ENCODE results near the gene LRGUK. TPM values are rescaled to one million over a fixed set of nuclear protein-coding genes. Genes with fewer than 3 reads are reported as not detected.
"Not testable (repeated sequence)": the region's sequence is repeated elsewhere in the genome, so short reads cannot be mapped to it uniquely, and the experiment has no call there.

Gene LRGUK, protein sequence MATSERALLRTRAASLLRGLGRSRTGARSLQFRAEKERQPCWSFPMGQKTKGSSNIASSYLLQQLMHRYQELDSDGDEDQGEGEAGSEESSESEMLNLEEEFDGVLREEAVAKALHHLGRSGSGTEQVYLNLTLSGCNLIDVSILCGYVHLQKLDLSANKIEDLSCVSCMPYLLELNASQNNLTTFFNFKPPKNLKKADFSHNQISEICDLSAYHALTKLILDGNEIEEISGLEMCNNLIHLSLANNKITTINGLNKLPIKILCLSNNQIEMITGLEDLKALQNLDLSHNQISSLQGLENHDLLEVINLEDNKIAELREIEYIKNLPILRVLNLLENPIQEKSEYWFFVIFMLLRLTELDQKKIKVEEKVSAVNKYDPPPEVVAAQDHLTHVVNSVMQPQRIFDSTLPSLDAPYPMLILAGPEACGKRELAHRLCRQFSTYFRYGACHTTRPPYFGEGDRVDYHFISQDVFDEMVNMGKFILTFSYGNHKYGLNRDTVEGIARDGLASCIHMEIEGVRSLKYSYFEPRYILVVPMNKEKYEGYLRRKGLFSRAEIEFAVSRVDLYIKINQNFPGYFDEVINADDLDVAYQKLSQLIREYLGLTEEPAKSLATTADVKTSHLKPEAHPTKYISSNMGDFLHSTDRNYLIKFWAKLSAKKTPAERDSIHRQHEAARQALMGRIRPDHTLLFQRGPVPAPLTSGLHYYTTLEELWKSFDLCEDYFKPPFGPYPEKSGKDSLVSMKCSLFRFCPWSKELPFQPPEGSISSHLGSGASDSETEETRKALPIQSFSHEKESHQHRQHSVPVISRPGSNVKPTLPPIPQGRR
- total RNA-seq = 0.05 TPM in 1 of 2 replicates, not detected in the other

- Mint-ChIP-seq H3K36me3 (ENCODE audit: low read depth) (no peaks in the 10 kb centered on the region), H3K27me3 (ENCODE audit: insufficient read depth) (peaks cover 19% of the 10 kb centered on the region), H3K4me3 (peak within 1 kb of the TSS; percentile 88), H3K4me1 (ENCODE audit: low read depth) (peaks cover 14% of the 10 kb centered on the region), H3K27ac (peak within 1 kb of the TSS; percentile 42), H3K9me3 (no peaks in the 10 kb centered on the region)
- intact Hi-C loops (cut with micrococcal nuclease) = loop anchor here (1.0 to 2.0 kb wide), 6 partner anchors 23 to 1430 kb away; partner anchors contain the start of genes AKR1B1, BPGM, CHCHD3 and NUP205
- peak; percentile 72 for DNase-seq (ENCODE audit: low spot score)
Measured at GRCh38 chr7:134126966-134127848, at the start of gene LRGUK. Gene LRGUK (plus strand): TSS chr7:134127340. CDS start chr7:134127368, 28 bp downstream.

GRCh38 chr7:134077560-134077959, 49.6 kb upstream of the LRGUK start:
- H3K4me3 Mint-ChIP-seq; intact Hi-C loops (cut with micrococcal nuclease); DNase-seq (ENCODE audit: low spot score); H3K36me3 Mint-ChIP-seq (ENCODE audit: low read depth); H3K4me1 Mint-ChIP-seq (ENCODE audit: low read depth); H3K27ac Mint-ChIP-seq; H3K27me3 Mint-ChIP-seq (ENCODE audit: insufficient read depth): not testable (repeated sequence)
- peaks cover 20% of the 10 kb centered on the region for H3K9me3 Mint-ChIP-seq

DNA sequence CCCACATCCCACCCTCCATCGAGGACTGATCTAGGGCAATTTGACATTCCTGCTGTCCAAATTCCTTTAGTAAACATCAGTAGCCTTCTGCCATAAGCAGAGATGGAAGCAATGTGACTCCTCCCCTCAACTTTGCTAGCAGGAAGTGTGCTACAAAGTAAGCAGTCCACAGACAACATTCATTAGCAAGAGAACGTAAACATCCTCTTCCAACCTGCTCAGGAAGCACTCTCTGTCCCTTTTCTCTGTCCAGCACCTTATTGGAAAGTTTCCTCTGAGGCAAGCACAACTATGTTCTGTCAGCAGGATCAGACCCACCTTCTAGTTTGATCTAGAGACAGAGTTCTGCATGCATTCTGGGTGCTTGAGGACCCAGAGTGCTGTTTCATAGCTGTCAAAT, 48.1 kb upstream of the LRGUK start:
- Mint-ChIP-seq H3K9me3 (peaks cover 20% of the 10 kb centered on the region), H3K36me3 (ENCODE audit: low read depth) (peaks cover 3% of the 10 kb centered on the region), H3K27ac (no peak overlapping the region), H3K4me3 (no peak overlapping the region), H3K4me1 (ENCODE audit: low read depth) (no peaks in the 10 kb centered on the region), H3K27me3 (ENCODE audit: insufficient read depth) (no peaks in the 10 kb centered on the region)
- intact Hi-C loops (cut with micrococcal nuclease) = no loop called here
- no peak for DNase-seq (ENCODE audit: low spot score)

DNA sequence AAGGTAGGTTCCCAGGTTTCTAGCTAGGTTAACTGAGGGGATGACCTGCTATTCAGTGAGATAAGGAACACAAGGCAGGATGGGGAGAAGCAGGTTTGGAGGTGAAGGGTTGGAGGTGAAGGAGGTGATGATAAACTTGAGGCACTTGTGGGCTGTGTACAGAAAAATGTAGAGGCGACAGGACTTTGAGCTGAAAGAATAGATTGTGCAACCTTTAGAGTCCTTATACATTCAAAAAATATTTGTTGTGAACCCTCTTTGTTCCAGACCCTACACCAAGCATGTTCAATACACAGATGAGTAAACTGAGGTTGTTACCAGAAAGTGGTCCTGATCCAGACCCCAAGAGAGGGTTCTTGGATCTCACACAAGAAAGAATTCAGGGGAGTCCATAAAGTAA, 45.4 kb upstream of the LRGUK start:
- Mint-ChIP-seq H3K4me3 (no peak overlapping the region), H3K4me1 (ENCODE audit: low read depth) (no peaks in the 10 kb centered on the region), H3K27ac (no peak overlapping the region), H3K9me3 (peaks cover 6% of the 10 kb centered on the region), H3K27me3 (ENCODE audit: insufficient read depth) (no peaks in the 10 kb centered on the region), H3K36me3 (ENCODE audit: low read depth) (no peaks in the 10 kb centered on the region)
- intact Hi-C loops (cut with micrococcal nuclease) = no loop called here
- no peak for DNase-seq (ENCODE audit: low spot score)

DNA sequence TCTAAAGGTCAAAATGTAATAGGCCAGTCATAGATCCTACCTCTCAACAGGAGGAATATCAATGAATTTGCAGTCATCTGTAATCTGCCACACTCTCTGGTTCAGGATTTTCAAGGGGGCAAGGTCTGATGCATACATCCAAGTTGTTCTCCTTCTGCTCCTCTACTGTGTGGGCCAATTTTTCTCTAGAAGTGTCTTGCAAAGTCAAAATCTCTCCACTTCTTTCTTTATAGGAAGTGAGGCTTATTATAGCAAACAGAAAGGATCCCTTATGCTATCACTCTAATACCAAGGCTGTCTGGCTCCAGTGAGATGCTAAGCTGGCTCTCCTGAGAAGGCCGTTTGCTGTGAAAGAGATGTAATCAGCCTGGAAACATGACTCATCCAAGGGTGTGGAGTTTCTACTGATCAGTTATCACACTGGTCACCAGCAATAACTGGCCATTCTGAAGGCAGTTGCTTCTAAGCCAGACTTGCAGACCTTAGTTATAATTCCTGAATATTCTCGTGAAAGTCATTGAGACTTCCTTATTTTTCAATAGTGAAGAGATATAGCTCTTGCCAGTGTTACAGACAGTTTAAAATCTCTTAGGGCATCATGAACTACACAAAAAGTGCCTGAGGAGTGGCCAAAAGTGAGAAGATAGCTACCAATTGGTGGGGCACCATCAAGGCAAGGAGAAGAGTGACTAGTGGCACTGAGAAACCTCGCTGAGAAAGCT, 43.2 kb upstream of the LRGUK start:
- Mint-ChIP-seq H3K4me1 (ENCODE audit: low read depth) (no peaks in the 10 kb centered on the region), H3K36me3 (ENCODE audit: low read depth) (no peaks in the 10 kb centered on the region), H3K9me3 (peaks cover 19% of the 10 kb centered on the region), H3K27ac (no peak overlapping the region), H3K27me3 (ENCODE audit: insufficient read depth) (no peaks in the 10 kb centered on the region), H3K4me3 (no peak overlapping the region)
- no peak for DNase-seq (ENCODE audit: low spot score)
- intact Hi-C loops (cut with micrococcal nuclease) = no loop called here

- peaks cover 26% of the 10 kb centered on the region for H3K9me3 Mint-ChIP-seq
- no peaks in the 10 kb centered on the region for H3K4me1 Mint-ChIP-seq (ENCODE audit: low read depth)
- no peak overlapping the region for H3K27ac Mint-ChIP-seq
- no peaks in the 10 kb centered on the region for H3K27me3 Mint-ChIP-seq (ENCODE audit: insufficient read depth)
- H3K4me3 Mint-ChIP-seq = no peak overlapping the region
- no peak for DNase-seq (ENCODE audit: low spot score)
- intact Hi-C loops (cut with micrococcal nuclease) = no loop called here
- H3K36me3 Mint-ChIP-seq (ENCODE audit: low read depth) = no peaks in the 10 kb centered on the region
Measured at GRCh38 chr7:134084488-134085144, 42.5 kb upstream of the LRGUK start.

DNA sequence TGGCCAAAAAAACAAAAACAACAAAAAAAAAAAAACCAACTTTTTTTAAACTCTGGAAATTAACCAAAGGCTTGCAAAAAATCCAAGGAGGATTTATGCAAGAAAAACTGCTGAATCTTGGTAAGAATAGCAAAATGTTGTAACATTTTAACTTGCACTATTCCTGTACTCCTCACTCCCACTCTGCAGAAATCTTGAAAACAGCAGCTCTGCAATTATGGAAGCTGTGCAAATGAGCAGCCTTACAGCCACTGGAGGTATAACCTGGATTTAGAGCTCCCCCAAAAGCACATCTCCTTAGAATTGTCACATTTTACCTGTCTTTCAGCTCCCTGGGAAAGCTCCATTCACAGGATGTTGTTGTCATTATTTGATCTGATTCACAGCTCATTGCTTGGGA, 41.8 kb upstream of the LRGUK start:
- Mint-ChIP-seq H3K4me1 (ENCODE audit: low read depth) (no peaks in the 10 kb centered on the region), H3K27me3 (ENCODE audit: insufficient read depth) (no peaks in the 10 kb centered on the region)

GRCh38 chr7:134086998-134087735, 40.0 kb upstream of the LRGUK start:
- intact Hi-C loops (cut with micrococcal nuclease) = no loop called here
- Mint-ChIP-seq H3K9me3 (peaks cover 34% of the 10 kb centered on the region), H3K36me3 (ENCODE audit: low read depth) (no peaks in the 10 kb centered on the region), H3K27ac (no peak overlapping the region), H3K4me3 (no peak overlapping the region), H3K4me1 (ENCODE audit: low read depth) (no peaks in the 10 kb centered on the region), H3K27me3 (ENCODE audit: insufficient read depth) (no peaks in the 10 kb centered on the region)
- DNase-seq (ENCODE audit: low spot score) = no peak

More for the DNA sequence above, 41.8 kb upstream of the LRGUK start:
- Mint-ChIP-seq H3K9me3 (peaks cover 33% of the 10 kb centered on the region), H3K4me3 (no peak overlapping the region), H3K36me3 (ENCODE audit: low read depth) (no peaks in the 10 kb centered on the region), H3K27ac (no peak overlapping the region)
- intact Hi-C loops (cut with micrococcal nuclease) = no loop called here
- no peak for DNase-seq (ENCODE audit: low spot score)

- intact Hi-C loops (cut with micrococcal nuclease) = no loop called here
Measured at GRCh38 chr7:134088199-134088598, 38.9 kb upstream of the LRGUK start.

DNA sequence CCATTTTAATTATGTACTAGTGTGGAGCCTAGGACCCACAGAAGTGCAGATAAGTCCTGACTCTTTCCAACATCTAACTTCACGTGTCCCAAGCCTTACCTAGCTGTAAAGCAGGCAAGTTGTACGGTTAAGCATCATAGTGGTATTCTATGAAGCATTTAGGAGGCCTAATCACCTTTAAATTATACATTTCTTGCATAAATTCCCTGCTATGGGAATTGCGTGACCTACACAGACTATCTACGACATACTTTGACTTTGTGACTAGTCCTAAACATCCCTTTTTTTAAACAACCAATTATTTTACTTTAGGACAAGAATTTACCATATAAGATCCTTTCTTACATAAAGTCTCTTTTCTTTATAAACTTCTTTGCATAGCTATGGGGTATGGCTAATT, 37.7 kb upstream of the LRGUK start:
- intact Hi-C loops (cut with micrococcal nuclease) = no loop called here

More at GRCh38 chr7:134088199-134088598, 38.9 kb upstream of the LRGUK start:
- H3K9me3 Mint-ChIP-seq = peaks cover 34% of the 10 kb centered on the region
- no peaks in the 10 kb centered on the region for H3K4me1 Mint-ChIP-seq (ENCODE audit: low read depth)
- no peak overlapping the region for H3K27ac Mint-ChIP-seq
- no peak for DNase-seq (ENCODE audit: low spot score)
- H3K4me3 Mint-ChIP-seq = no peak overlapping the region
- H3K27me3 Mint-ChIP-seq (ENCODE audit: insufficient read depth) = no peaks in the 10 kb centered on the region
- H3K36me3 Mint-ChIP-seq (ENCODE audit: low read depth) = no peaks in the 10 kb centered on the region

DNA sequence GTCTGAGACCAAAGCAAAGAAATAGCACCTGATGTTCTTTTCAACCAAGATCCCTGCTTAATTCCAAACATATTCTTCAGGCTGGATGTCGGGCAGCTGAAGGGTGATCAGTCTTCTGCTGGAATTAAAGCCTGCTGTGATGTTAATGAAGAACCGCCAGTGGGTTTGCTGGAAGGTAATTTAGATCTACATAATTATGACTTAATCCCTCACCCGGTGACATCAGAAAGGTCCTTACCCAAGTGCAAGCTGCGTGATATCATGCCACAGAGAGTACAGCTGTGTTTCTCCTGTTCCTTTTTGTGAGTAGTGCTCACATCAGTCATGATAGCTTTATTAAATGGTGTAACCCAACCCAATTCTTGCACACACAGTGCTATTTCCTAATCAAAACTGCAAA, 29.1 kb upstream of the LRGUK start:
- peaks cover 4% of the 10 kb centered on the region for H3K27me3 Mint-ChIP-seq (ENCODE audit: insufficient read depth)
- no peak for DNase-seq (ENCODE audit: low spot score)
- no peak overlapping the region for H3K27ac Mint-ChIP-seq
- no peak overlapping the region for H3K4me3 Mint-ChIP-seq
- intact Hi-C loops (cut with micrococcal nuclease) = no loop called here
- H3K9me3 Mint-ChIP-seq = peaks cover 10% of the 10 kb centered on the region
- H3K36me3 Mint-ChIP-seq (ENCODE audit: low read depth) = no peaks in the 10 kb centered on the region
- no peaks in the 10 kb centered on the region for H3K4me1 Mint-ChIP-seq (ENCODE audit: low read depth)

More for the DNA sequence above, 37.7 kb upstream of the LRGUK start:
- peaks cover 4% of the 10 kb centered on the region for H3K27me3 Mint-ChIP-seq (ENCODE audit: insufficient read depth)
- no peak for DNase-seq (ENCODE audit: low spot score)
- H3K9me3 Mint-ChIP-seq = peaks cover 41% of the 10 kb centered on the region
- H3K27ac Mint-ChIP-seq = no peak overlapping the region
- no peaks in the 10 kb centered on the region for H3K4me1 Mint-ChIP-seq (ENCODE audit: low read depth)
- no peaks in the 10 kb centered on the region for H3K36me3 Mint-ChIP-seq (ENCODE audit: low read depth)
- H3K4me3 Mint-ChIP-seq = no peak overlapping the region

All from activated T-helper 1 cell treated with anti-CD3 and anti-CD28 coated beads, Interleukin-12 subunit alpha, Interleukin-12 subunit beta, Interleukin-2, Interleukin-4 antibody, amounts not matched to agents 30 ng/mL and 10 ng/mL and 1 ng/mL, durations not matched to agents 14 hours and 24 hours and 36 hours (primary cell).